SJCRH30 (cell line): Measurements from ENCODE around the gene PCDHB7. TPM values are rescaled to one million over a fixed set of nuclear protein-coding genes. Genes with fewer than 3 reads are reported as not detected.
"Not testable (repeated sequence)": the region's sequence is repeated elsewhere in the genome, so short reads cannot be mapped to it uniquely, and the experiment has no call there.

Experiments used
- DNase-seq, 2 experiments: peaks; one replicate each; pipeline ENCODE4 v3.0.0-alpha.2; 2015 to 2020
- H3K27ac ChIP-seq: fragments of 250-450 bp; sonication (Bioruptor Pico); 2 replicates; pipeline ENCODE4 v1.5.1; 2020; ENCODE audit warnings: mild to moderate bottlenecking, moderate library complexity
- H3K27me3 ChIP-seq: fragments of 250-450 bp; sonication (Bioruptor Pico); 2 replicates; pipeline ENCODE4 v1.5.1; 2020; ENCODE audit warnings: mild to moderate bottlenecking, moderate library complexity
- H3K36me3 ChIP-seq: fragments of 250-450 bp; sonication (Bioruptor Pico); 2 replicates; pipeline ENCODE4 v1.5.1; 2020; ENCODE audit warnings: mild to moderate bottlenecking, moderate library complexity
- H3K4me1 ChIP-seq: fragments of 250-450 bp; sonication (Bioruptor Pico); 2 replicates; pipeline ENCODE4 v1.5.1; 2020; ENCODE audit warnings: mild to moderate bottlenecking, moderate library complexity
- H3K4me3 ChIP-seq: fragments of 250-450 bp; sonication (Bioruptor Pico); 2 replicates; pipeline ENCODE4 v1.5.1; 2020; ENCODE audit warnings: mild to moderate bottlenecking, moderate library complexity
- H3K9me3 ChIP-seq: fragments of 250-450 bp; sonication (Bioruptor Pico); replicated peaks from 2 replicates; pipeline ENCODE4 v1.5.1; 2020; ENCODE audit warnings: mild to moderate bottlenecking, moderate library complexity
- total RNA-seq: library from RNA; depleted of rRNA; stranded (reverse); fragments of >200 nt; shearing (Covaris generic); gene quantifications from 2 replicates; pipeline ENCODE4 v1.2.3, GENCODE V29; 2014

PCDHB7 gene
- total RNA-seq, 1 experiment from 2014 or later = 1.3 TPM

- no peaks in the 10 kb centered on the region; the same call in 1 of the 2 replicates for H3K9me3 ChIP-seq
- H3K4me1 ChIP-seq = no peaks in the 10 kb centered on the region
Observed at GRCh38 chr5:141196363-141196762, 23.9 kb downstream of the PCDHB7 start.

DNA sequence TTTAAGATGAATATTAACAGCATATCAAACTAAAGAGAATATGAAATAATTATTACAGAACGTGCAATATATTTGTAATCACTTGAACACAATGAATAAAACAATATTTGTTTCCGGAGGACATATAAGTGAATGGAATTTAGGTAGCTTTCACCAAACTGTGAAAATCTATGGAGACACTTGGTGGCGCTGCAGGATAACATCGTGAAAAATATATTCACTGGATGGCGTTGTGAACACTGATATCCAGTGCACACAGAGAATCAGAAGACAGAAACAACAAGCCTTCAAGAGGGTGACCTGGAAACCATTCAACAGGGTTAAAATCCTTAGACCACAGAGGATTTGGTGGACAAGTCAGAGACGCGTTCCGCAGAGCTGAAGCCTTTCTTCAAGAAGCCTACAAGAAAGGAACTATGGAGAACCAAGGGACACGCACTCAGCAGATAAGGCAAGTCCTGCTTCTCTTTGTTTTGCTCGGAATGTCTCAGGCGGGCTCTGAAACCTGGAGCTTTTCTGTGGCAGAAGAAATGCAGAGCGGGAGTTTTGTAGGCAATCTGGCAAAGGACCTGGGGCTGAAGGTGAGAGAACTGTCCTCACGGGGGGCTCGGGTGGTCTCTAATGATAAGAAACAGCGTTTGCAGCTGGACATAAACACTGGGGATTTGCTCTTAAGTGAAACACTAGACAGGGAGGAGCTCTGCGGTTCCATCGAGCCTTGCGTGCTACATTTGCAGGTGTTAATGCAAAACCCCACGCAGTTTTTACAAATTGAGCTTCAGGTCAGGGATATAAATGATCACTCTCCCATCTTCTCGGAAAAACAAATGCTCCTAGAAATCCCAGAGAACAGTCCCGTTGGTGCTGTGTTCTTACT, 27.2 kb downstream of the PCDHB7 start, which contains the start of gene PCDHB11:
PCDHB11 (plus strand) TSS at position 269 of the 877 bp plus-strand sequence; CDS start at position 417, 148 bp downstream.
- Histone ChIP-seq H3K27ac (peak within 1 kb of the TSS; percentile 46), H3K36me3 (no peaks in the 10 kb centered on the region), H3K4me3 (peak within 1 kb of the TSS; percentile 62), H3K27me3 (no peaks in the 10 kb centered on the region), H3K9me3 (no peaks in the 10 kb centered on the region; the same call in 1 of the 2 replicates), H3K4me1 (no peaks in the 10 kb centered on the region)
- peak; percentile 35 to 82 for DNase-seq

More at GRCh38 chr5:141196363-141196762, 23.9 kb downstream of the PCDHB7 start:
- H3K27me3 ChIP-seq = no peaks in the 10 kb centered on the region
- H3K4me3 ChIP-seq = no peak overlapping the region
- H3K27ac ChIP-seq = no peak overlapping the region
- no peak for DNase-seq
- no peaks in the 10 kb centered on the region for H3K36me3 ChIP-seq

DNA sequence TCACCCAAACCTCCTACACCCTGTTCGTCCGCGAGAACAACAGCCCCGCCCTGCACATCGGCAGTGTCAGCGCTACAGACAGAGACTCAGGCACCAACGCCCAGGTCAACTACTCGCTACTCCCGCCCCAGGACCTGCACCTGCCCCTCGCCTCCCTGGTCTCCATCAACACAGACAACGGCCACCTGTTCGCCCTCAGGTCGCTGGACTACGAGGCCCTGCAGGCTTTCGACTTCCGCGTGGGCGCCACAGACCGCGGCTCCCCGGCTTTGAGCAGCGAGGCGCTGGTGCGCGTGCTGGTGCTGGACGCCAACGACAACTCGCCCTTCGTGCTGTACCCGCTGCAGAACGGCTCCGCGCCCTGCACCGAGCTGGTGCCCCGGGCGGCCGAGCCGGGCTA, 28.7 kb downstream of the PCDHB7 start:
- H3K36me3 ChIP-seq, H3K4me3 ChIP-seq, H3K9me3 ChIP-seq, H3K27me3 ChIP-seq, H3K4me1 ChIP-seq, H3K27ac ChIP-seq, DNase-seq: not testable (repeated sequence)

DNA sequence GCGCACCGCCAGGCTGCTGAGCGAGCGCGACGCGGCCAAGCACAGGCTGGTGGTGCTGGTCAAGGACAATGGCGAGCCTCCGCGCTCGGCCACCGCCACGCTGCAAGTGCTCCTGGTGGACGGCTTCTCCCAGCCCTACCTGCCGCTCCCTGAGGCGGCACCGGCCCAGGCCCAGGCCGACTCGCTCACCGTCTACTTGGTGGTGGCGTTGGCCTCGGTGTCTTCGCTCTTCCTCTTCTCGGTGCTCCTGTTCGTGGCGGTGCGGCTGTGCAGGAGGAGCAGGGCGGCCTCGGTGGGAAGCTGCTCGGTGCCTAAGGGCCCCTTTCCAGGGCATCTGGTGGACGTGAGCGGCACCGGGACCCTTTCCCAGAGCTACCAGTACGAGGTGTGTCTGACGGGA, 29.2 kb downstream of the PCDHB7 start:
- H3K36me3 ChIP-seq, H3K9me3 ChIP-seq, H3K4me1 ChIP-seq, H3K4me3 ChIP-seq, H3K27ac ChIP-seq, DNase-seq, H3K27me3 ChIP-seq: not testable (repeated sequence)

DNA sequence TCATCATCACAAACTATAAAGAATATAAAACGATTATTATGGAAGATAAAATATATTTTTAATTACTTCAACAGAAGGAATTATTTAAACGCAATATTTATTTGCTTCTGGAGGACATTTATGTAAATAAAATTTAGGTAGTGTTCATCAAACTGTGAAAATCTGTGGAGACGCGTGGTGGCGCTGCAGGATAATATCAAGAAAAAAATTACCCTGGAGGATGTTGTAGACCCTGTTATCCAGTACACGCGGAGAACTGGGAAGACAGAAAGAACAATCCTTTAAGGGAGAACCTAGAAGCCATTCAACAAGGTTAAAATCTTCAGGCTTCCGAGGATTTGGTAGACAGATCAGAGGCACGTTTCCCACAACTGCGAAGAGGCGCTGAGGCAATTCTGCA, 36.0 kb downstream of the PCDHB7 start, which contains the start of gene PCDHB12:
PCDHB12 (plus strand) TSS at position 242 of the 400 bp plus-strand sequence. CDS start 189 bp downstream, outside the sequence.
- DNase-seq = peak in 1 of 2 experiments; percentile 55
- H3K36me3 ChIP-seq = no peaks in the 10 kb centered on the region; the same call in none of the 2 replicates
- H3K4me3 ChIP-seq = peak within 1 kb of the TSS; percentile 57

DNA sequence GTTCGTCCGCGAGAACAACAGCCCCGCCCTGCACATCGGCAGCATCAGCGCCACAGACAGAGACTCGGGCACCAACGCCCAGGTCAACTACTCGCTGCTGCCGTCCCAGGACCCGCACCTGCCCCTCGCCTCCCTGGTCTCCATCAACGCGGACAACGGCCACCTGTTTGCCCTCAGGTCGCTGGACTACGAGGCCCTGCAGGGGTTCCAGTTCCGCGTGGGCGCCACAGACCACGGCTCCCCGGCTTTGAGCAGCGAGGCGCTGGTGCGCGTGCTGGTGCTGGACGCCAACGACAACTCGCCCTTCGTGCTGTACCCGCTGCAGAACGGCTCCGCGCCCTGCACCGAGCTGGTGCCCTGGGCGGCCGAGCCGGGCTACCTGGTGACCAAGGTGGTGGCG, 37.8 kb downstream of the PCDHB7 start:
- H3K27me3 ChIP-seq, H3K4me3 ChIP-seq, H3K4me1 ChIP-seq, H3K36me3 ChIP-seq, H3K27ac ChIP-seq, DNase-seq: not testable (repeated sequence)
- peaks cover 11% of the 10 kb centered on the region for H3K9me3 ChIP-seq

More for the DNA sequence above, 36.0 kb downstream of the PCDHB7 start, which contains the start of gene PCDHB12:
- peaks cover 8% of the 10 kb centered on the region for H3K9me3 ChIP-seq
- H3K4me1 ChIP-seq = no peaks in the 10 kb centered on the region
- H3K27ac ChIP-seq = peak within 1 kb of the TSS; percentile 48
- H3K27me3 ChIP-seq = no peaks in the 10 kb centered on the region

DNA sequence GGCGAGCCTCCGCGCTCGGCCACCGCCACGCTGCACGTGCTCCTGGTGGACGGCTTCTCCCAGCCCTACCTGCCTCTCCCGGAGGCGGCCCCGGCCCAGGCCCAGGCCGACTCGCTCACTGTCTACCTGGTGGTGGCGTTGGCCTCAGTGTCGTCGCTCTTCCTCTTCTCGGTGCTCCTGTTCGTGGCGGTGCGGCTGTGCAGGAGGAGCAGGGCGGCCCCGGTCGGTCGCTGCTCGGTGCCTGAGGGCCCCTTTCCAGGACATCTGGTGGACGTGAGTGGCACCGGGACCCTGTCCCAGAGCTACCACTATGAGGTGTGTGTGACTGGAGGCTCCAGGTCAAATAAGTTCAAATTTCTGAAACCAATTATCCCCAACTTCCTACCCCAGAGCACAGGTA, 38.4 kb downstream of the PCDHB7 start:
- H3K27ac ChIP-seq, H3K27me3 ChIP-seq, H3K4me1 ChIP-seq, H3K36me3 ChIP-seq, DNase-seq, H3K4me3 ChIP-seq: not testable (repeated sequence)
- peaks cover 11% of the 10 kb centered on the region for H3K9me3 ChIP-seq

DNA sequence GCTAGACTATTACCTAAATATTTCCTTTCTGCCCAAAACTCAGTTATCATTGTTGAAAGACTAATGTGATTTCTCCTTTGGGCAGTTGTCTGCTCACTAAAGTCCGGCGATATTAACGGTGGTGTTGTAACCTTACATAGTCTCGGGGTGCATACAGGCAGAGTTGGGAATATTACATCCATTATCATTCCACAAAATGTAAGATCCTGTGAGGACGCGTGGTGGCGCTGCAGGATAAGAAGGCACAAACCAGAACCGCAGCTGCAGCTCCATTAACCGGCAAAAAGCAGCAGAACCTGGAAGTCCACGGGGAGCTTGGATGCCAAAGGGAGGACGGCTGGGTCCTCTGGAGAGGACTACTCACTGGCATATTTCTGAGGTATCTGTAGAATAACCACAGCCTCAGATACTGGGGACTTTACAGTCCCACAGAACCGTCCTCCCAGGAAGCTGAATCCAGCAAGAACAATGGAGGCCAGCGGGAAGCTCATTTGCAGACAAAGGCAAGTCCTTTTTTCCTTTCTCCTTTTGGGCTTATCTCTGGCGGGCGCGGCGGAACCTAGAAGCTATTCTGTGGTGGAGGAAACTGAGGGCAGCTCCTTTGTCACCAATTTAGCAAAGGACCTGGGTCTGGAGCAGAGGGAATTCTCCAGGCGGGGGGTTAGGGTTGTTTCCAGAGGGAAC, 41.4 kb downstream of the PCDHB7 start, which contains the start of gene PCDHB13:
PCDHB13 (plus strand) TSS at position 264 of the 684 bp plus-strand sequence; CDS start at position 469, 205 bp downstream.
- not testable (repeated sequence) for H3K4me3 ChIP-seq, H3K4me1 ChIP-seq, H3K27me3 ChIP-seq, H3K27ac ChIP-seq, H3K36me3 ChIP-seq
- peaks cover 18% of the 10 kb centered on the region for H3K9me3 ChIP-seq
- peak; percentile 73 to 83 for DNase-seq

GRCh38 chr5:141214583-141214982, 42.1 kb downstream of the PCDHB7 start:
- not testable (repeated sequence) for H3K36me3 ChIP-seq, H3K4me3 ChIP-seq

DNA sequence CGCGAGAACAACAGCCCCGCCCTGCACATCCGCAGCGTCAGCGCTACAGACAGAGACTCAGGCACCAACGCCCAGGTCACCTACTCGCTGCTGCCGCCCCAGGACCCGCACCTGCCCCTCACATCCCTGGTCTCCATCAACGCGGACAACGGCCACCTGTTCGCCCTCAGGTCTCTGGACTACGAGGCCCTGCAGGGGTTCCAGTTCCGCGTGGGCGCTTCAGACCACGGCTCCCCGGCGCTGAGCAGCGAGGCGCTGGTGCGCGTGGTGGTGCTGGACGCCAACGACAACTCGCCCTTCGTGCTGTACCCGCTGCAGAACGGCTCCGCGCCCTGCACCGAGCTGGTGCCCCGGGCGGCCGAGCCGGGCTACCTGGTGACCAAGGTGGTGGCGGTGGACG, 43.1 kb downstream of the PCDHB7 start:
- not testable (repeated sequence) for H3K27me3 ChIP-seq, H3K4me3 ChIP-seq, H3K36me3 ChIP-seq, H3K27ac ChIP-seq, H3K4me1 ChIP-seq, DNase-seq
- peaks cover 17% of the 10 kb centered on the region for H3K9me3 ChIP-seq

More at GRCh38 chr5:141214583-141214982, 42.1 kb downstream of the PCDHB7 start:
- not testable (repeated sequence) for DNase-seq, H3K27me3 ChIP-seq, H3K4me1 ChIP-seq, H3K27ac ChIP-seq
- peaks cover 20% of the 10 kb centered on the region for H3K9me3 ChIP-seq

GRCh38 chr5:141216035-141216434, 43.6 kb downstream of the PCDHB7 start:
- H3K27me3 ChIP-seq, H3K4me1 ChIP-seq, H3K4me3 ChIP-seq, H3K27ac ChIP-seq, H3K36me3 ChIP-seq, DNase-seq: not testable (repeated sequence)
- H3K9me3 ChIP-seq = peaks cover 16% of the 10 kb centered on the region

- Histone ChIP-seq H3K4me3 (peak within 1 kb of the TSS; percentile 64), H3K4me1 (peaks cover 6% of the 10 kb centered on the region; the same call in 1 of the 2 replicates), H3K36me3 (no peaks in the 10 kb centered on the region; the same call in 1 of the 2 replicates), H3K9me3 (peaks cover 18% of the 10 kb centered on the region), H3K27me3 (no peaks in the 10 kb centered on the region), H3K27ac (peak within 1 kb of the TSS; percentile 43)
- DNase-seq = peak; percentile 65 to 82
Observed at GRCh38 chr5:141223112-141223783, 50.8 kb downstream of the PCDHB7 start, which contains the start of gene PCDHB14. PCDHB14 (plus strand) TSS chr5:141223343; CDS start chr5:141223506, 163 bp downstream.

DNA sequence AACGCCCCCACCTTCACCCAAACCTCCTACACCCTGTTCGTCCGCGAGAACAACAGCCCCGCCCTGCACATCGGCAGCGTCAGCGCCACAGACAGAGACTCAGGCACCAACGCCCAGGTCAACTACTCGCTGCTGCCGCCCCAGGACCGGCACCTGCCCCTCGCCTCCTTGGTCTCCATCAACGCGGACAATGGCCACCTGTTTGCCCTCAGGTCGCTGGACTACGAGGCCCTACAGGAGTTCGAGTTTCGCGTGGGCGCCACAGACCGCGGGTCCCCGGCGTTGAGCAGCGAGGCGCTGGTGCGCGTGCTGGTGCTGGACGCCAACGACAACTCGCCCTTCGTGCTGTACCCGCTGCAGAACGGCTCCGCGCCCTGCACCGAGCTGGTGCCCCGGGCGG, 52.4 kb downstream of the PCDHB7 start:
- not testable (repeated sequence) for H3K36me3 ChIP-seq, DNase-seq, H3K27ac ChIP-seq, H3K4me1 ChIP-seq, H3K4me3 ChIP-seq, H3K27me3 ChIP-seq
- 0 out of 2 replicates have a peak, but pooled peaks cover 13% of the 10 kb centered on the region for H3K9me3 ChIP-seq

- H3K9me3 ChIP-seq = 0 out of 2 replicates have a peak, but pooled peaks cover 13% of the 10 kb centered on the region
- not testable (repeated sequence) for H3K4me3 ChIP-seq, H3K27me3 ChIP-seq, H3K36me3 ChIP-seq, DNase-seq, H3K4me1 ChIP-seq, H3K27ac ChIP-seq
Observed at GRCh38 chr5:141225421-141225820, 53.0 kb downstream of the PCDHB7 start.
